Gastroesophageal sphincter (tissue), 4 donors: ENCODE results near the gene SEMA3A. TPM values are rescaled to one million over a fixed set of nuclear protein-coding genes. Genes with fewer than 3 reads are reported as not detected.

Experiments used
- ATAC-seq: fragments of 150-250 bp; one replicate; pipeline ENCODE4 v1.9.1; 2016; ENCODE audit warnings: mild to moderate bottlenecking, moderate library complexity
- H3K27ac ChIP-seq, 4 donors: fragments of 200-600 bp; sonication (generic) in 3 of 4; 1 replicate in 3 of 4; 2 replicates in 1 of 4; pipeline ENCODE4 v1.5.1; 2016 to 2019
- H3K27me3 ChIP-seq: fragments of 200-600 bp; sonication (generic); one replicate; pipeline ENCODE4 v1.5.1; 2019
- H3K36me3 ChIP-seq, 2 donors: fragments of 200-600 bp; sonication (generic); one replicate each; pipeline ENCODE4 v1.5.1; 2019; ENCODE audit warnings: control low read depth in 1 of 2
- H3K4me1 ChIP-seq, 3 donors: fragments of 200-600 bp; sonication (generic); 1 replicate in 2 of 3; 2 replicates in 1 of 3; pipeline ENCODE4 v1.5.1; 2016 to 2019; ENCODE audit warnings: control low read depth in 2 of 3
- H3K4me3 ChIP-seq, 2 donors: fragments of 200-600 bp; sonication (generic); one replicate each; pipeline ENCODE4 v1.5.1; 2019; ENCODE audit warnings: mild to moderate bottlenecking in 1 of 2, moderate library complexity in 1 of 2
- H3K9me3 ChIP-seq, 3 donors: fragments of 200-600 bp; sonication (generic); one replicate each; pipeline ENCODE4 v1.5.1; 2017 to 2019; ENCODE audit warnings: control low read depth in 2 of 3
- EP300 ChIP-seq: sonication (generic); formaldehyde crosslinking; IDR thresholded peaks from one replicate; pipeline ENCODE4 v1.6.1; 2017; ENCODE audit warnings: antibody characterized with exemption, mild to moderate bottlenecking
- POLR2A ChIP-seq, 2 donors: fragments of 450-650 bp; IDR thresholded peaks; one replicate each; pipeline ENCODE4 v1.6.1; 2017; ENCODE audit warnings: antibody characterized with exemption in 2 of 2, mild to moderate bottlenecking in 2 of 2, moderate library complexity in 1 of 2
- POLR2AphosphoS5 ChIP-seq: sonication (generic); formaldehyde crosslinking; IDR thresholded peaks from one replicate; pipeline ENCODE4 v1.6.1; 2017; ENCODE audit warnings: antibody characterized with exemption
- WGBS, 2 donors: methylation state at CpG; one replicate each; pipeline ENCODE4 v1.1.5; 2018; ENCODE audit warnings: low coverage in 1 of 2; 5-methylcytosine and 5-hydroxymethylcytosine counted together
- total RNA-seq, 4 donors: library from RNA; depleted of rRNA; stranded (reverse); fragments of >200 nt; gene quantifications; one replicate each; pipeline ENCODE4 v1.1.0, GENCODE V29; 2016
- TF ChIP-seq, protein P1 (sequence below), 4 experiments: fragments of 200-600 bp in 2 of 4; fragments of 450-650 bp in 2 of 4; sonication (generic) in 1 of 4; IDR thresholded peaks; one replicate each; pipeline ENCODE4 v1.5.1; 2017 to 2019; ENCODE audit warnings: antibody characterized with exemption in 4 of 4, mild to moderate bottlenecking in 2 of 4, moderate library complexity in 2 of 4

Gene SEMA3A
- total RNA-seq, 4 donors from 2014 or later, result 24.6 to 61.6 (median 33.0) TPM

DNA sequence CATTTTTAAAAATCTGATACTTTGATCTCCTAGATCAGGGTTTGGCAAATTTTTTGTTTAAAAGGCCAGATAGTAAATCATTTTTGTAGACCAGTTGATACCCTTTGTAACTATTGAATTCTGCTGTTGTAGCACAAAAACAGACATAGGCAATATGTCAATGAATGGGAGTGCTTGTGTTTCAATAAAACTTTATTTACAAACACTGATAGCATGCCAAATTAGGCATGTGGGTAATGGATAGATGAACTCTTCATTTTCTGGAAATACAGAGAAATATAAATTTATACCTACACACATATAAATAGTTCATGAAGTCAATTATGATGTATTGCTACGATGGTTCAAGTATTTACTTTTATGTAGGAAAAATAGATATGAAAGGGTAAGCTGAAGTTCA lies 60.4 kb downstream of the SEMA3A start:
- Histone ChIP-seq H3K9me3 (no peaks in the 10 kb centered on the region), H3K27me3 (no peaks in the 10 kb centered on the region), H3K4me3 (no peak overlapping the region), H3K36me3 (peaks cover 0 to 4% of the 10 kb centered on the region in 2 donors), H3K4me1 (peaks cover 0 to 18% (median 0%) of the 10 kb centered on the region in 3 donors), H3K27ac (no peak overlapping the region)
- ATAC-seq, result no peak
- WGBS, 2 donors, result 89 to 100% methylated on average over 1 of the region's 1 CpG
- TF ChIP-seq EP300, result no peak
- no peak for TF ChIP-seq POLR2A (IDR thresholded peaks at IDR 0.05)
- TF ChIP-seq POLR2AphosphoS5, result no peak
- TF ChIP-seq, protein P1, sequence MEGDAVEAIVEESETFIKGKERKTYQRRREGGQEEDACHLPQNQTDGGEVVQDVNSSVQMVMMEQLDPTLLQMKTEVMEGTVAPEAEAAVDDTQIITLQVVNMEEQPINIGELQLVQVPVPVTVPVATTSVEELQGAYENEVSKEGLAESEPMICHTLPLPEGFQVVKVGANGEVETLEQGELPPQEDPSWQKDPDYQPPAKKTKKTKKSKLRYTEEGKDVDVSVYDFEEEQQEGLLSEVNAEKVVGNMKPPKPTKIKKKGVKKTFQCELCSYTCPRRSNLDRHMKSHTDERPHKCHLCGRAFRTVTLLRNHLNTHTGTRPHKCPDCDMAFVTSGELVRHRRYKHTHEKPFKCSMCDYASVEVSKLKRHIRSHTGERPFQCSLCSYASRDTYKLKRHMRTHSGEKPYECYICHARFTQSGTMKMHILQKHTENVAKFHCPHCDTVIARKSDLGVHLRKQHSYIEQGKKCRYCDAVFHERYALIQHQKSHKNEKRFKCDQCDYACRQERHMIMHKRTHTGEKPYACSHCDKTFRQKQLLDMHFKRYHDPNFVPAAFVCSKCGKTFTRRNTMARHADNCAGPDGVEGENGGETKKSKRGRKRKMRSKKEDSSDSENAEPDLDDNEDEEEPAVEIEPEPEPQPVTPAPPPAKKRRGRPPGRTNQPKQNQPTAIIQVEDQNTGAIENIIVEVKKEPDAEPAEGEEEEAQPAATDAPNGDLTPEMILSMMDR (IDR thresholded peaks at IDR 0.05), result no peak

DNA sequence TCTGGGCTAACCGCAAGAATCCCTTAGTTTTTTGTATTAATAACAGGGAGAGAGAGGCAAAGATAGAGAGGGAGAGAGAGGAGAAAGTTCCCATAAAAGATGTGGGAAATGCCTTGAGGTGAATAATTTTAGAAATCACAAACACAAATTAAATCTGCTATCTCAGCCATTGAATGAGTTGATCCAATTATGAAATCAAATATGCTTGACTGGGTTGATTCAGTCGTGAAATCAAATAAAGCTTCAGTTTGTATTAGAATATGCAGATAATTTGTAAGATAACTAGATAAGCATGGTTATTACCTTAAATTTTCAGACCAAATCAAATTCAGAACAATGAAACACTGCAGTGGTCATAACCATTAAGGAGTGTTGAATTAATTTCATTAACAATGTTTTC lies 68.9 kb downstream of the SEMA3A start:
- Histone ChIP-seq H3K27me3 (no peaks in the 10 kb centered on the region), H3K27ac (no peak overlapping the region), H3K4me3 (no peak overlapping the region), H3K36me3 (no peaks in the 10 kb centered on the region), H3K4me1 (peaks cover 0 to 24% (median 3%) of the 10 kb centered on the region in 3 donors), H3K9me3 (no peaks in the 10 kb centered on the region)
- 86 to 96% methylated on average over 1 to 2 of the region's 2 CpGs for WGBS, 2 donors
- TF ChIP-seq POLR2A (IDR thresholded peaks at IDR 0.05) (no peak), EP300 (no peak), POLR2AphosphoS5 (no peak)
- TF ChIP-seq, protein P1 (IDR thresholded peaks at IDR 0.05), result no peak
- ATAC-seq, result no peak

DNA sequence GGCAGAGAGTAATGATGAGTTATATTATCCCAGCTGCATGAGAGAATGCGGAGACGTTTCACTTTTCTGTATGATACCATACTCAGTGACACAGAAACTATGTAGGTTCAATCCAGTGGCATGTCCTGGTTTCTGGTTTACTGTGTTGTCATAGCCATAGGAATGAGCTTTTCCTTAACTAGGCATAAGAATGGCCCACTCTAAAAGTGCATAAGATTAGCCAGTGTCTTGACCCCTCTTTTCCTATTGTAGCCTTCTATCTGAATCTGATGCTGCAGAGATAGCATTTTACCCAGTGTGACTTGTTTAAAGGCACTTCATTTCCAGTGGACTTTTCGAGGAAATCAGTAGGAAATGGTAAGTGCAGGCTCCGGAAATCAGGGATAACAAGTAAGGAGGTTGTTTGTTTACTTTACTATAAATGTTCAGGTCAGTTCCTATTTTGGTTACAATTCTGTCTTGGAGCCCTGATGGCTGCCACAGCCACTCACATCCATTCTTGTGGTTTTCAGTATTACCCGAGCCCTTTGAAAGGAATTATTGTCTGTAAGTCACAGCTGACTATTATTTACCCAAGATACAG lies 70.5 kb downstream of the SEMA3A start:
- Histone ChIP-seq H3K36me3 (no peaks in the 10 kb centered on the region), H3K4me3 (no peak overlapping the region), H3K27me3 (no peaks in the 10 kb centered on the region), H3K27ac (peak overlapping the region in 3 of 4 donors; percentile 1 to 61 (median 25)), H3K4me1 (peaks cover 0 to 20% (median 3%) of the 10 kb centered on the region in 3 donors), H3K9me3 (no peaks in the 10 kb centered on the region)
- no peak for TF ChIP-seq EP300
- TF ChIP-seq, protein P1 (IDR thresholded peaks at IDR 0.05), result no peak
- TF ChIP-seq POLR2A (IDR thresholded peaks at IDR 0.05), result no peak
- TF ChIP-seq POLR2AphosphoS5, result no peak
- 35 to 51% methylated on average over 4 of the region's 5 CpGs for WGBS, 2 donors
- ATAC-seq, result no peak

DNA sequence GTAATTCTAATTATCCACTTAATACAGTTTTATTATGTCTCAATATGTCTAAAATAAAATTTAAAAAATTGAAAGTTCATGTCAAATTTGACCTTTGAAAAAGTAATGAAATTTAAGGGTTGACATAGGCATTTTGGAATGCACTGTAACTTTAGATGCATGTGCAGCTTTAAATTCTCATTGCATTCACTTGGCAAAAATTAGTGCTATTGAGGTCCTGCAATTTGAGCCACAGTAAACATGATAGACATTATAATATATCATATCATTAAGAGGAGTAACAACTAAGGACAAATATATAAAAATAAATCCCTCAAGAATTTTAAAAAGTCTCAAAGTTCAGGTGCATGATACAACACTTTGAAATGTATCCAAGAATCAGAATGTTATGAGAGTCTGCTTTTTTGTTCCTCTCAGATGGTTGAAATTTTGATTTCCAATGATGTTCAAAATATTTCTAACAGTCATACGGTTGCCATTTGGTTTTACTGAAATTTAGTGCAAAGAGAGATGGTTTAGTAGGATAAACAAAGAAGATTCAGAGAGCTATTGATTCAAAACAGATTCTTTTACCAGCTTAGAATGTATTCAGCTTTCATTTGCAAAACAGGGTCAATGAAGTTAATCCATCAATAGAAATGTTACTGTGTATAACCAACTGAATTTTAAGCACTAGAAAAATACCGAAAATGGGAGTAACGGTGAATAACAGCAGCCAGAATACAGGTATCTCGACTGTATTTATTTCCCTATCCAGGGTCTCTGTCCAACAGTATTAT lies 71.8 kb downstream of the SEMA3A start:
- H3K36me3 ChIP-seq, result no peaks in the 10 kb centered on the region
- H3K27me3 ChIP-seq, result no peaks in the 10 kb centered on the region
- 82 to 83% methylated on average over 4 of the region's 4 CpGs for WGBS, 2 donors
- no peak for ATAC-seq
- no peak overlapping the region for H3K27ac ChIP-seq
- TF ChIP-seq POLR2AphosphoS5, result no peak
- no peak for TF ChIP-seq POLR2A (IDR thresholded peaks at IDR 0.05)
- TF ChIP-seq, protein P1 (IDR thresholded peaks at IDR 0.05), result no peak
- TF ChIP-seq EP300, result no peak
- no peak overlapping the region for H3K4me3 ChIP-seq
- H3K9me3 ChIP-seq, result no peaks in the 10 kb centered on the region
- peaks cover 0 to 20% (median 3%) of the 10 kb centered on the region in 3 donors for H3K4me1 ChIP-seq
